K562 (cell line): Measurements from ENCODE around the gene SYS1. TPM values are rescaled to one million over a fixed set of nuclear protein-coding genes. Genes with fewer than 3 reads are reported as not detected.

ENCODE experiments used
- CBX8 ChIP-seq: fragments of 200-600 bp; sonication (generic); IDR thresholded peaks from 2 replicates; pipeline ENCODE4 v1.6.1; 2012; ENCODE audit warnings: borderline replicate concordance, mixed run types, low read depth, mild to moderate bottlenecking, moderate library complexity, mixed read lengths, low read length, control low read depth, inconsistent platforms; ENCODE audit not compliant: poor library complexity, severe bottlenecking; ENCODE audit errors: extremely low read depth
- CHAMP1 ChIP-seq: fragments of 450-650 bp; IDR thresholded peaks from 2 replicates; pipeline ENCODE4 v1.6.1; 2016; ENCODE audit warnings: mild to moderate bottlenecking
- CHD2 ChIP-seq: IDR thresholded peaks from 2 replicates; pipeline ENCODE4 v1.6.1; 2011; ENCODE audit warnings: low read depth, low read length
- E2F3 ChIP-seq: fragments of 250-450 bp; sonication (Bioruptor Pico); IDR thresholded peaks from 2 replicates; pipeline ENCODE4 v1.4.0; 2020; ENCODE audit warnings: mild to moderate bottlenecking
- HCFC1 ChIP-seq: IDR thresholded peaks from 2 replicates; pipeline ENCODE4 v1.6.1; 2012; ENCODE audit warnings: low read depth, low read length, improper control_type of control experiment
- HES1 ChIP-seq: fragments of 450-650 bp; IDR thresholded peaks from 2 replicates; pipeline ENCODE4 v1.6.1; 2016; ENCODE audit warnings: low read depth, mild to moderate bottlenecking, moderate library complexity
- HNRNPLL ChIP-seq: fragments of 200-400 bp; formaldehyde crosslinking; IDR thresholded peaks from 2 replicates; pipeline ENCODE4 v1.6.1; 2017; ENCODE audit warnings: low read length, low read depth, mild to moderate bottlenecking; ENCODE audit not compliant: poor library complexity, severe bottlenecking
- MAFG ChIP-seq: fragments of 450-650 bp; conservative IDR thresholded peaks from 2 replicates; pipeline ENCODE4 v1.6.1; 2016; ENCODE audit warnings: missing genetic modification characterization, missing compliant biosample characterization
- MLX ChIP-seq, 2 experiments: fragments of 450-650 bp in 1 of 2; sonication (generic) in 1 of 2; formaldehyde crosslinking; conservative IDR thresholded peaks; 2 replicates each; pipeline versions ENCODE4 v1.4.0 to v1.8.1; 2020 to 2022; ENCODE audit warnings: mild to moderate bottlenecking in 1 of 2, missing genetic modification reagents in 1 of 2
- MYBL2 ChIP-seq, 2 experiments: fragments of 450-650 bp in 1 of 2; sonication (generic) in 1 of 2; formaldehyde crosslinking in 1 of 2; IDR thresholded peaks; 2 replicates each; pipeline versions ENCODE4 v1.6.1 to v1.8.1; 2017 to 2022; ENCODE audit warnings: borderline replicate concordance in 1 of 2, inconsistent platforms in 1 of 2, low read depth in 1 of 2, mild to moderate bottlenecking in 1 of 2, missing genetic modification reagents in 1 of 2, moderate library complexity in 1 of 2
- RFX7 ChIP-seq: fragments of 250-450 bp; sonication (Bioruptor Pico); IDR thresholded peaks from 2 replicates; pipeline ENCODE4 v1.5.1; 2021; ENCODE audit warnings: mild to moderate bottlenecking
- RNF2 ChIP-seq: sonication (generic); IDR thresholded peaks from 2 replicates; pipeline ENCODE4 v1.6.1; 2016
- SP1 ChIP-seq: sonication (generic); formaldehyde crosslinking; IDR thresholded peaks from 2 replicates; pipeline ENCODE4 v1.8.1; 2022; ENCODE audit warnings: mild to moderate bottlenecking, missing genetic modification reagents
- TEAD2 ChIP-seq: fragments of 450-650 bp; IDR thresholded peaks from 2 replicates; pipeline ENCODE4 v1.6.1; 2016; ENCODE audit warnings: missing genetic modification characterization, control low read depth, missing compliant biosample characterization
- U2AF1 ChIP-seq: fragments of 200-400 bp; formaldehyde crosslinking; optimal IDR thresholded peaks from 2 replicates; pipeline ENCODE3; 2017; ENCODE audit warnings: mild to moderate bottlenecking, low read depth, low read length, moderate library complexity
- ZBED1 ChIP-seq: IDR thresholded peaks from 2 replicates; pipeline ENCODE4 v1.6.1; 2014
- ZHX1 ChIP-seq: fragments of 150-350 bp; conservative IDR thresholded peaks from 2 replicates; pipeline ENCODE4 v1.6.1; 2014; ENCODE audit warnings: low read length
- ZNF124 ChIP-seq: sonication (generic); formaldehyde crosslinking; IDR thresholded peaks from 2 replicates; pipeline ENCODE4 v1.8.1; 2022; ENCODE audit warnings: missing genetic modification reagents
- ZNF639 ChIP-seq, 2 experiments: fragments of 200-800 bp in 1 of 2; sonication (Bioruptor generic) in 1 of 2; sonication (generic) in 1 of 2; formaldehyde crosslinking in 1 of 2; IDR thresholded peaks in 1 of 2; conservative IDR thresholded peaks in 1 of 2; 2 replicates each; pipeline versions ENCODE4 v1.5.0 to v1.6.1; 2016 to 2020; ENCODE audit warnings: missing compliant biosample characterization in 1 of 2, missing genetic modification characterization in 1 of 2, missing genetic modification reagents in 1 of 2
- polyA plus RNA-seq, 8 experiments: library from polyadenylated mRNA; depleted of rRNA in 4 of 8; stranded (reverse) in 5 of 8; unstranded in 3 of 8; fragments of >200 nt; fragmentation: Nextera tagmentation in 2 of 8; fragmentation: Illumina TruSeq in 1 of 8; extraction: Ambion mirVana in 2 of 8; extraction: Trizol in 1 of 8; gene quantifications; 2 replicates each; pipeline versions ENCODE4 v1.2.1 to v1.2.3, GENCODE V29; 2011 to 2014; ENCODE audit warnings: inconsistent platforms in 1 of 8, missing spikeins in 1 of 8
- total RNA-seq, 7 experiments: library from RNA; depleted of rRNA in 6 of 7; stranded (reverse); fragments of >200 nt in 6 of 7; fragmentation: Illumina TruSeq in 2 of 7; extraction: Trizol in 2 of 7; gene quantifications; 2 replicates each; pipeline versions ENCODE4 v1.2.1 to v1.2.3, GENCODE V29; 2011 to 2021; ENCODE audit warnings: low replicate concordance in 1 of 7

Gene SYS1
- total and polyA plus RNA-seq, 9 of the 15 experiments (the other 6 are each of a cell fraction or from before 2014, with no cell fraction given): 11.1 to 25.2 (median 17.5) TPM

GRCh38 chr20:45362804-45363610, at the start of gene SYS1 (continued):
- peak in 1 of 2 experiments; percentile 82; a peak in 2 of 4 replicates for TF ChIP-seq ZNF639 (CRISPR knock-in tag; conservative IDR thresholded peaks at IDR 0.05 in 1 of 2, IDR thresholded peaks at IDR 0.05 in 1 of 2)
- TF ChIP-seq MYBL2 (IDR thresholded peaks at IDR 0.05; ENCODE audit: low read depth): no peak
- no peak for TF ChIP-seq MYBL2 (CRISPR knock-in tag; IDR thresholded peaks at IDR 0.05; ENCODE audit: borderline replicate concordance)
- TF ChIP-seq TEAD2: no peak
- TF ChIP-seq HCFC1: peak; percentile 81
- TF ChIP-seq CHAMP1: no peak
- TF ChIP-seq RNF2: peak; percentile 74; the same call in 1 of the 2 replicates
- no peak for TF ChIP-seq CHD2
- TF ChIP-seq CBX8: no peak
- no peak for TF ChIP-seq MLX (CRISPR knock-in tag; conservative IDR thresholded peaks at IDR 0.05)
- no peak for TF ChIP-seq ZBED1
- TF ChIP-seq RFX7 (CRISPR knock-in tag): no peak
- peak; percentile 90 for TF ChIP-seq SP1 (CRISPR knock-in tag)
- TF ChIP-seq ZNF124 (CRISPR knock-in tag): no peak
- no peak for TF ChIP-seq HES1
- no peak for TF ChIP-seq ZHX1
- TF ChIP-seq HNRNPLL: peak; percentile 94
- TF ChIP-seq MAFG (tag): no peak
- TF ChIP-seq E2F3 (CRISPR knock-in tag): no peak
- TF ChIP-seq U2AF1: no peak
